ENCODE measurements around the gene GRID2.

The GRID2 gene

DNA sequence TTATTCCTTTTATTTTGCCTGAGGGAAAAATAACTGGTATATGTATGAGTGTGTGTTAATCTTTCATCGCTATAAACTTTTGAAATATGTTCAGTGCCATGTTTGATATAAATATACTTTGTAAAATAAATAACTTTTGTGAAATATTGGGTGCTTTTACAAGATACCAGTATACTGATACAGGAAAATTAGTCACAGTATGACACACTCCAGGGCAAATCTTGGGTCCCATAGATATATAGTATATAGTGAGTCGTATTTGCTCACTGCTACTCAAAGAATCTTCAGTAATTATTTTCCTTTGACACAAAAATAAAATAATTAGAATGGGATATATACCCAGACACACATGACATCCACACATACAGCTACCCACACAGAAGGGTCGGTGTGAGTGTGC, 472.3 kb downstream of the GRID2 start:
- no peak for DNase-seq

DNA sequence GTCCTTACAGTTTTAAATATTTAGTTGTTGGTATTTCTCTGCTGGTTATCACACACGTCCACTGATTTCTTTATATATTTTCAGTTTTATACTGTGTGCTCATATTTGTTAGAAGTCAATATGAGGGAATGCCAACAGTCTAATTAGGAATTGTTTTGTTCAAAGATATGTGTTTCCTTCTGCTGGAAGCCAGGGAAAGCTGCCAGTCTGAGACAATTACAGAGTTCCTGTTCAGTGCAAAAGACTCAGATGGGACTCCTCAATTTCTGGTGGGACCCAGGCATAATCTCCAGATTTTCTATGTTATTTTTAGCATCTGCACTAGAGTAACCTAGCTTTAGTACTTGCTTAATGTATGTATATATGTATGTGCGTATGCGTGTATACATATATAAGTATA, 486.0 kb downstream of the GRID2 start:
- no peak for DNase-seq

- DNase-seq, result peak; percentile 5
These were observed 488.2 kb downstream of the GRID2 start for GRCh38 chr4:92791871-92792440.

DNA sequence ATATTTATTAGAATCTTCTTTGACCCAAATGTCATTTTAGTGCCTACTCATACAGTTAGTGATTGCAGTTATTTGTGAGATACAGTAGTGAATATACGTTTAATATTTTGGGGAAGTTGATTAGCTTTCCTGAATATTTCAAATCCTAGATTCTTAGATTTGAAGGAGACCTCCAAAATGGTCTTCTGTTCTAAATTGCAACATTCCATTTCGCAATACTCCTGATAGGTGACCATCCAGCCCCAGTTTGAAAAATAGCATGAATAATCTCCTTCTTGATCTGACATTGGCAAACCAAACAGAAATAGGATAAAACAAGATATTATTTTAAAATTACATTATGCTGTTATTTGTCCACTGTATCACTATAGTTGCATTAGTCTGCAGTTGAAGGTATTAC, 505.6 kb downstream of the GRID2 start:
- DNase-seq, result no peak

- no peak for DNase-seq
These were observed 508.9 kb downstream of the GRID2 start for GRCh38 chr4:92812652-92813051.

DNA sequence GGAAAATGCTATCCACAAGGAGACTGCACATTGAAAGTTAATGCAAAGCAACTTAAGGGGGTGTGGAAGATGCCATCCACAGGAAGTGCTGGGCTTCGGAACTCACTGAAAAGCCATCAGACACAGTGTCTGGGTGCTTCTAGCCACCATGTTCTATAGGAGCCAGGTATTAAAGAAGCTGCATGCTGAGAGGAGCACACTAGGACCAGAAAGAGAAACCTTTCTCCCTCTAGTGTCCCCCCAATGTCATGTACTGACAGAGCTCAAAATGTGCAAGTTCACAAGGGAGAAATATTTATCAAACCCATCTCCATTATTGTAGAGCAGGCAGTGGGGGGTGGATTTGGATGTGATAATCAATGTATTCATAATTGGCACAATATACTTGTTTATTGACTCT, 510.9 kb downstream of the GRID2 start:
- no peak for DNase-seq

DNA sequence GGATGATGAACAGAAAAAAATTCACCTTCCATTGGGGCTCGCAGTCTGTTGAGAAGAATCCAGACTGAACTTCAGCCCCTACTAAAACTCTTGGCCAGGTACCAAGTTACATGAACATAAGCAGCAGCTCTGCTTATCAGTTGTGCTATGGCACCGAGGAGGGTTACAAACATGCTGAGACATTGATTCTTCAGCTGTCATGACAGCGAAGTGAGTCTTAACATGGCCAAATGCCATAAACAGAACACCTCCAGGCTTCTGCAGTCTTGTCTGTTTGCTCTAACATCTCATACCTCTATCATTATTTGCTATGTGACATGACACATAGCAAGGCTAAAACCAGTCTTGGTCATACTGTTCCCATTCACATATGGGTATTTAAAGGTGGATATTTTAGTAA, 521.5 kb downstream of the GRID2 start:
- no peak for DNase-seq

DNA sequence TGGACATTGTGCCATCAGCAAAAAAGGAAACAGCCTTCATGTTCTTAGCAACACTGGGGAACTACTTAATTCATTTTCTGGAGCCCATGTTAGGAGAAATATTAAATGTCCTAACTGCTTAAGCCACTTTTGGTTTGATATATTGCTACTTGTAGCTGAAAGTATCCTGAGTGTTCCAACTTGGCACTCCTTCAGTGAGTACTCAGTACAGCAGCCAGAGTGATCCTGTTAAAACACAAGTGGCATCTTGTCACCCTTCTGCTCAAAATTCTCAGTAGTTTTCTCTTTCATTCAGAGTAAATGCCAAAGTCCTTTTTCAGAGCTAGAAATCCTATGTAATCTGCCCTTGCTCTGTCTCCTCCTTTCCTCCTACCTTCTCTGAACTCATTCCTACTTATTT, 522.0 kb downstream of the GRID2 start:
- no peak for DNase-seq

DNA sequence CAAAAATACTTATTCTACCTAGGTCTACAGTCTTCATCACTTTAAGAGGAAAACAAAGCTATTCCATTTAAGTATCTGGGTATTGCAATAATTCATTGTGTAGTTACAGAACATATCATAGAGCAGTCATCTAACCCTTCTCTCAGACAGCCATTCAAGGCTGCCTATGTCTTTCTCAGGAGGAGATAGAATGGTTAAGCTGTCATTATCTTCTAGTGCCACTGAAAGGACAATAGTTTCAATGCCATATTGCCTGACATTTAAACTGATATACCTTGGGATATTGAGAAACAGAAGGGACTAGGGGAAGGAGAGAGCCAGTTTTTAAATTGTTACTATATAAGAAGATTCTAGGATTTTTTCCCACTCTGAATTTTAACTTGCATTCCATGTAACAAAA, 527.0 kb downstream of the GRID2 start:
- no peak for DNase-seq

GRCh38 chr4:92840880-92841279, 537.1 kb downstream of the GRID2 start:
- DNase-seq, result no peak

- no peak for DNase-seq
These were observed 540.0 kb downstream of the GRID2 start for GRCh38 chr4:92843784-92844183.

GRCh38 chr4:92847026-92847425, 543.3 kb downstream of the GRID2 start:
- no peak for DNase-seq

DNA sequence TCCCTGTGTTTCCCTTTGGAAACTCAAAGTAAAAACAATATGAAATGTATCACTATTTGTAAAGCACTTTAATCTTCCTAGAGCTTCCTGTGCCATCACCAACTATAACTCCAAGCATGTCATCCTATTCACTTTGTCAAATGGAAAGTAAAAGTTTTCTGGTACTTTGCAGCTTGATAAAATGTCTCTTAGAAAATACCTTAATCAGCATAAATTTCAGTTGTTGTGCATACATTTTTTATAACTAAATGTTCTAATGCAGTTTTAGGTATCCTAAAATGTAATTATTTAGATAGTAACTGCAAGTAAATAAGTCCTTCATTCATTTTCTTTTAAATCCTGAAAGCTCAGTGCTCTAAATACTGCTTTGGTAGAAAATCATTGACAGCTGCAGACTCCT, 558.7 kb downstream of the GRID2 start:
- DNase-seq, result no peak

DNA sequence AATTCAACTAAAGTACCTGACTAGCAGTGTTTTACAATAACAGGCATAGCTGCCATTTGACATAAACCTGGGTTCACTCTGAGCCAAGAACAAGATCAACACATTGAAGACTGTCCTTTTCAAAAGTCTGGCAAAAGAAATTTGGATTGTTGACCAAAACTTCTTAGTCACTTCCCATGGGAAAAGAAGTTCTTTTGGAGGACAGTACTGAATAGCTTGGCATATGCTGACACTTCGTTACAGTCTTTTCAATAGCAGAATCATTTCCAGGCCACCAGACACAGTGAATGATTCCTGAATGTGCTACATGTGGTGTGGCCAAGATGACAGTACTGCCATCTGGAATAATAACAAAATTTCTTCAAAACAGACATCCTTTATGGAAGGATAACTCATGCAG, 560.3 kb downstream of the GRID2 start:
- no peak for DNase-seq

- DNase-seq, result no peak
These were observed 568.8 kb downstream of the GRID2 start for GRCh38 chr4:92872604-92873003.

GRCh38 chr4:92885632-92886031, 581.9 kb downstream of the GRID2 start:
- DNase-seq, result no peak

- no peak for DNase-seq
These were observed 648.7 kb downstream of the GRID2 start for GRCh38 chr4:92952426-92952825.

DNA sequence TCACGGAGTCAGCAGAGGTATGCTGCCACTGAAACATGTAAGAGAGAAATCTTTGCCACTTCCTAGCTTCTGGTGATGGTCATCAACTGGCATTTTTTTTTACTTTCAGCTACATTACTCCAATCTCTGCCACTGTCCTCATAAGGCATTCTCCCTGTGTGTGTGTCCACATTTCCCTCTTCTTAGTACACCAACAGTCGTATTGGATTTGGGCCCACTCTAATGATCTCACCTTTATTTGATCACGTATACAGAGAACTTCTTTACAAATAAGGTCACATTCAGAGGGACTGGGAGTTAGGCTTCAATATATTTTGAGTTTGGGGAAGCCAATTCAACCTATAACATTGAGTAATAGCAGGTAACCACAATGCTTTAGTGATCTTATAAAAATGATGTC, 649.1 kb downstream of the GRID2 start:
- no peak for DNase-seq

DNA sequence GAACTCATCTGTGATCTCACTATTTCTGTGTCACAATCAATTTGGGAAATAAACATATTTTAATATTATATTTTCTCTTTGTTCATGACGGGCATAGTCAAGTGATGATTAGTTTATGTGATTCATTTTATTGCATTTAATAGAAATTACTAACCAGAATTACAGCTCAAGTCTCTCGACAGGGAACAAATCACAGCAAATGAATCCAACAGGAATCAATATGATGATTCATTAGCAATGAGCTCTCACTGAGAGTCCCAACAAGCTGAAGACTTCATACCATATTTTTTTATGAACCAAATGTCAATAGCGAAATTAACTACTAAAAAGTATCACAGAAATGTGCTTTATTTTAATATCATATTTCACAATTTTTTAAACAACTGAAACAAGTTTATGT, 649.7 kb downstream of the GRID2 start:
- DNase-seq, result no peak

DNA sequence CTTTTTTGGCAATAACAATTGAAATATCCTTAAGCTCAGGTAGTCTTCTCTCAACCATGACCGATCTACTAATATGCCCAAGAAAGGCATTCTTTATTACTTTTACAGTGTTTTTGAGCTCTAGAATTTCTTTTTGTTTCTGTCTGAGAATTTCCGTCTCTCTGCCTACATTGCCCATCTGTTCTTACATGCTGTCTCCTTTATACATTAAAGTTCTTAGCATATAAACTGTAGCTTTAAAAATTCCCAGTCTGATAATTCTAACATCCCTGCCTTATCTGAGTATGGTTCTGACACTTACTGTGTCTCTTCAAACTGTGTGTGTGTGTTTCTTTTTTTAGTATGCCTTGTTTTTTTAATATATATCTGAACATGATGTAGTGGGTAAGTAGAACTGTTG, 658.1 kb downstream of the GRID2 start:
- DNase-seq, result no peak

DNA sequence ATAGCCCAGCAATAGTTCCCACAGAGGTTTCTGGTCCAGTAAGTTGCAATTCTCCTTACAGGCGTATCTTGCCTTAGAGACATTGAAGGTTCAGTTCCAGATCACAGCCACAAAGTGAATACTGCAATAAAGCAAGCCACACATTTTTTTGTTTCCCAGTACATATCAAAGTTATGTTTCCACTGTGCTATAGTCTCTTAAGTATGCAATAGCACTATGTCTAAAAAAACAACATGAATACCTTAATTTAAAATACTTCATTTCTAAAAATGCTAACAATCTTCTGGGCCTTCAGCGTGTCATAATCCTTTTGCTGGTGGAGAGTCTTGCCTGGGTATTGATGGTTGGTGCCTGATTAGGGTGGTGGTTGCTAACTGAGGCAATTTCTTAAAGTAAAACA, 659.1 kb downstream of the GRID2 start:
- no peak for DNase-seq

DNA sequence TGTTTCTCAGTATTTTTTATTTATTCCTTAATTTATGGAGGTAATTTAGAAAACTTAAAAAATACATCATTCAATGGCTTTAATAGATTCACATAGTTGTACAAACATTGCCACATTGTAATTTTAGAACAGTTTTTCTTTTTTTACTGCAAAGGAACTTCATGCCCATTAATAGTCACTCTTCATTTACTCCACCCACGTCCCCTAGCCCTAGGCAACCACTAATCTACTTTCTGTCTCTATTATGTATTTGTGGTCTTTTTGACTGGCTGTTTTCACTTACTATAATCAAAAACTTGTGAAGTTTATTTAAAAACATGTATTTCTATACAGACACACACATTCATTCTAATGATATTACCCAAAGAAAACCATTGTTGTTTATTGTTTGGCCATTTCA, 664.8 kb downstream of the GRID2 start:
- DNase-seq, result peak; percentile 7

DNA sequence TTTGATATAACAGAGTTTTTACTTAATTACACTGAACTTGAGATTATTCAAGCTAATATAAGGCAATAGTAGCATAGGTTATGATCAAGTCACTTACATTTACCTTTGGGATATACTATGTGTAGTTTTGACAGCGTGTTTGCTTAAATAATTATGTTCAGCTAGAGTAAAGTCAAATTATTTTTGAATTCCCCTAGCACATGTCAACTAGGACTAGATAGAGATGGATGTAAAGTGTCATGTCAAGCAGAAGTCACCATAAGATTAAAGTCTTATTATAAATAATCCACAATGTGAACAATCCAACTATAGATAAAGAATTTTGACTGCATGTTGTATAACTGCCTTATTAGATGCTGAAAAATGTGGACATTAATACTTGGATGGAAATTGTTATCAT, 665.2 kb downstream of the GRID2 start:
- no peak for DNase-seq

DNA sequence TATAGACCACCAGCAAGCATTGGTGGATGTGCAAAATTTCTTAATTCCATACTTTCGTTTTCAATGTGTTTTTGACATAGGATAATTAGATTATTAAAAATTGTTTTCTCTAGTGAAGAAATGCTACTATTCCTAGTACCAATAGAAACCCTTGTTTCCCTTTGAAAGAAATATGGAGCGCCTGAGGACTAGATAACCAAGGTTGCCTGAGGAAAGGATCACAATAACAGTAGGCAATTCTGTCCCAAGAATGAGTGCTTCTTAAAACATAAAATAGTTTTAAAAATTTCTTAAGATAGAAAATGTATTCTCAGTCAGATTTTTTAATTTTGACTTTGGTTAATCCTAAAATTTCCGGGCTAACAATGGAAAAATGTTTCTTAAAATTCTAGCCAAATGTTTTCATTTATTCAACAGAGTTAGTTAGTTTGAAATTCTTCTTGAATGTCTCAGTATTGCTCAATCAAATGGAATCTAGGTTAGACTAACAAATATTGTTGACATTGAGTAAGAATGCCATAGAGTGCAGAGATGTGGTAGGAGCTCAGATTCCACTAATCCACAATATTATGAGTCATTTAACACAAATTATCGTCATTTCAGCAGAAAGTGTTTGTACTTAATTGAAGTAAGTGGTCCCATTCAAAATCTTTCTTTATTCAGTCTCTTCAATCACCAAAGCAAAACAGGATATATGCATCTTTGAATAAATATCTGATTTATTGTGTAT, 666.0 kb downstream of the GRID2 start:
- peak; percentile 95 for DNase-seq

GRCh38 chr4:92970996-92971395, 667.2 kb downstream of the GRID2 start:
- DNase-seq, result peak; percentile 63

Measured in fibroblast of skin of right quadriceps (primary cell).